ENCODE data around the gene KLHL33. TPM values are rescaled to one million over a fixed set of nuclear protein-coding genes. Genes with fewer than 3 reads are reported as not detected.

Gene KLHL33
- total RNA-seq, 5 donors from 2014 or later (not counting 1 experiment from before 2014, with no cell fraction given) = 0.07 to 0.65 (median 0.22) TPM

DNA sequence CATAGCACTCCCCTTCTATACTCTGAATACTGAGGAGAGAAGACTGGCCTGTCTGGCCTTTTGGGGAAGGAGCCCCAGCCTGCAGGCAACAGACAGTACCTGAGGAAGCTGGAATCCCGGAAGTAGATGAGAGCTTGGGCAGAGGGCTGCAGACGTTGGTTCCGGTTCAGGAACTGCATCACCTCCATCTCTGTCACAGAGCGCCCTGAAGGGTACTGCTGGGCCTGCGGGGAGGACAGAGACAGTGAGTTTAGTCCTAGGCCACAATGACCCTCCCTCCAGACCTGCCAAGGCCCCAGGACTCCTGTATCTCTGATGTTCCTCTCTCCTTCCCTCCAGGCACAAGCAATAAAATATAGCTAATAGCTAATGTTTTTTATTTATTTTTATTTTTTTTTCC is 51.1 kb downstream of the KLHL33 start:
- WGBS (ENCODE audit: insufficient coverage) = 92% methylated on average over 5 of the region's 5 CpGs
- H3K36me3 ChIP-seq (ENCODE audit: control insufficient read depth in 2 of 2, extremely low read depth in 1 of 2, insufficient read depth in 1 of 2, low read length in 1 of 2) = peaks cover 29 to 97% of the 10 kb centered on the region in 2 donors
- no peaks in the 10 kb centered on the region for H3K27me3 Mint-ChIP-seq
- no peak overlapping the region for H3K4me3 ChIP-seq (ENCODE audit: control insufficient read depth in 1 of 2, extremely low read depth in 1 of 2, low read length in 1 of 2)
- H3K4me1 ChIP-seq (ENCODE audit: control insufficient read depth in 1 of 2, extremely low read depth in 1 of 2, insufficient read depth in 2 of 2, low read length in 2 of 2) = no peaks in the 10 kb centered on the region
- CTCF ChIA-PET = interaction anchor here (0.6 to 0.9 kb wide), 2 partner anchors 16 to 427 kb away, joined by 4 read pairs; no protein-coding TSS in a partner anchor
- POLR2A ChIA-PET = no interaction called here
- no peak for ATAC-seq (replicated peaks in 1 of 4)
- peaks cover 80% of the 10 kb centered on the region for H3K36me3 Mint-ChIP-seq
- H3K27ac Mint-ChIP-seq = no peak overlapping the region
- H3K4me3 Mint-ChIP-seq = no peak overlapping the region
- no peaks in the 10 kb centered on the region for H3K27me3 ChIP-seq (replicated peaks in 1 of 2; ENCODE audit: control insufficient read depth in 2 of 2, extremely low read depth in 1 of 2, insufficient read depth in 2 of 2, low read length in 1 of 2)
- no peaks in the 10 kb centered on the region for H3K4me1 Mint-ChIP-seq
- H3K27ac ChIP-seq (ENCODE audit: low read length) = no peak overlapping the region
- DNase-seq = no peak
- H3K9me3 Mint-ChIP-seq = no peaks in the 10 kb centered on the region
- H3K9me3 ChIP-seq = no peaks in the 10 kb centered on the region

DNA sequence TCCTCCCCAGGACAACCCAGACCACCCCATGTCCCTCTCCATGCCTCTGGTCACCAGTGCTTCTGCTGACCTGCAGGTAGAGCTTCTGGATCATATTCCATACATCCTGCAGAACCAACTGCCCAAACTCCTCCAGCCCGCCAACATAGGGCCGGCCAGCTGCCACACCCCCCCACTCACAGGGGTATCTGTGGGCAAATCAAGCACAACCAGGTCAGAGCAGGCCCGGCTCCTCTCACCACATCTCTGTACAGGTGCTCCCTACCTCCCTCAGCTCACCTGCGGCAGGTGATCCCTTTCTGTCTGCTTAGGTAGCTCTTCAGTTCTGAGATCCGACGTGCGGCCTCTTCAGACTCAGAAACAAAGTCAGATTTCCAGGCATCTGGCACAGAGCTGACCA is 51.6 kb downstream of the KLHL33 start:
- ChIA-PET POLR2A (no interaction called here), CTCF (interaction anchor here (0.6 to 0.9 kb wide), 2 partner anchors 15 to 427 kb away, joined by 4 read pairs; no protein-coding TSS in a partner anchor)
- H3K27ac Mint-ChIP-seq = no peak overlapping the region
- H3K9me3 ChIP-seq = no peaks in the 10 kb centered on the region
- no peaks in the 10 kb centered on the region for H3K27me3 ChIP-seq (replicated peaks in 1 of 2; ENCODE audit: control insufficient read depth in 2 of 2, extremely low read depth in 1 of 2, insufficient read depth in 2 of 2, low read length in 1 of 2)
- whole genome bisulfite sequencing (ENCODE audit: insufficient coverage) = 81% methylated on average over 6 of the region's 7 CpGs
- H3K27ac ChIP-seq (ENCODE audit: low read length) = no peak overlapping the region
- DNase-seq = no peak
- no peak for ATAC-seq (replicated peaks in 1 of 4)
- no peaks in the 10 kb centered on the region for H3K4me1 Mint-ChIP-seq
- peaks cover 32 to 97% of the 10 kb centered on the region in 2 donors for H3K36me3 ChIP-seq (ENCODE audit: control insufficient read depth in 2 of 2, extremely low read depth in 1 of 2, insufficient read depth in 1 of 2, low read length in 1 of 2)
- no peaks in the 10 kb centered on the region for H3K9me3 Mint-ChIP-seq
- H3K36me3 Mint-ChIP-seq = peaks cover 80% of the 10 kb centered on the region
- no peak overlapping the region for H3K4me3 ChIP-seq (ENCODE audit: control insufficient read depth in 1 of 2, extremely low read depth in 1 of 2, low read length in 1 of 2)
- H3K4me1 ChIP-seq (ENCODE audit: control insufficient read depth in 1 of 2, extremely low read depth in 1 of 2, insufficient read depth in 2 of 2, low read length in 2 of 2) = no peaks in the 10 kb centered on the region
- no peaks in the 10 kb centered on the region for H3K27me3 Mint-ChIP-seq
- no peak overlapping the region for H3K4me3 Mint-ChIP-seq

DNA sequence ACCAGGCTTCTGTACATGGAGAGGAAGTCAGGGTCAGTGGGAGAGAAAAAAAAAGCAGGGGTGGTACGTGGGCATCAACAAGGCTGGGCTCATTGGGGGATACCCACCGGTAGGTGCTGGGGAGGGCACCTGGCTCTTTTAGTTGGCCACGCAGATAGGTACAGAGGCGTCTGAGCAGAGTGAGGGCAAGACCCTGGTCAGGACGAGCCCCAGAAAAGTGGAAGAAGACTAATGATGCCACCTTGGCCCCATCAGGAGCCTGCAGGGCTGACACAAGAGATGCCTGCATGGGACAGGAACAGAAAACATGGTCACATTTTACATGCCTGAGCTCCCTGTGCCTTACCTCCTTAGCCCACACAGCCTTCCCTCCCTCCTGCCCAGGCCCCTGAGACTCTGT is 52.3 kb downstream of the KLHL33 start:
- no peak overlapping the region for H3K4me3 Mint-ChIP-seq
- H3K27ac Mint-ChIP-seq = no peak overlapping the region
- ChIA-PET POLR2A (no interaction called here), CTCF (no interaction called here)
- H3K4me3 ChIP-seq (ENCODE audit: control insufficient read depth in 1 of 2, extremely low read depth in 1 of 2, low read length in 1 of 2) = no peak overlapping the region
- H3K4me1 ChIP-seq (ENCODE audit: control insufficient read depth in 1 of 2, extremely low read depth in 1 of 2, insufficient read depth in 2 of 2, low read length in 2 of 2) = no peaks in the 10 kb centered on the region
- H3K36me3 ChIP-seq (ENCODE audit: control insufficient read depth in 2 of 2, extremely low read depth in 1 of 2, insufficient read depth in 1 of 2, low read length in 1 of 2) = peaks cover 36 to 99% of the 10 kb centered on the region in 2 donors
- no peaks in the 10 kb centered on the region for H3K9me3 ChIP-seq
- DNase-seq (no peak), ATAC-seq (replicated peaks in 1 of 4) (no peak)
- 94% methylated on average over 5 of the region's 5 CpGs for WGBS (ENCODE audit: insufficient coverage)
- H3K4me1 Mint-ChIP-seq = no peaks in the 10 kb centered on the region
- no peaks in the 10 kb centered on the region for H3K9me3 Mint-ChIP-seq
- H3K27me3 ChIP-seq (replicated peaks in 1 of 2; ENCODE audit: control insufficient read depth in 2 of 2, extremely low read depth in 1 of 2, insufficient read depth in 2 of 2, low read length in 1 of 2) = no peaks in the 10 kb centered on the region
- H3K27ac ChIP-seq (ENCODE audit: low read length) = no peak overlapping the region
- H3K27me3 Mint-ChIP-seq = no peaks in the 10 kb centered on the region
- H3K36me3 Mint-ChIP-seq = peaks cover 80% of the 10 kb centered on the region

DNA sequence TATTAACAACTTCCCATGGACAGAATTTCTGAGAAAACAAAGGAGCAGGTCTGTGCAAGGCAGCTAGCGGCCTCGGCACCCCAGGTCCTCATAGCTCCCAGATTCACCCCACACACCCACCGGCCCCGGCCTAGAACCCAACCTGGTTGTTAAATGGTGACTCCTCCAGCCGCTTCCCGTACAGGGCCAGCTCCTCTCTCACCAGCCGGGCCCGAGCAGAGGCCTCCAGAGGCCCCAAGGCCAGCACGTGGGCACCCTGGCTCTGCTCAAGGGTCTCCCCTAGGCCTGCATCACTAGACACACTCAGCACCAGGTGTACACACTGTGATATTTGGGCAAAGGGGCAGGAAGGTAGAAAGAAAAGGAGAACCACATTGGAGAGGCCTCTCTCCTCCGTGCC is 52.9 kb downstream of the KLHL33 start:
- ChIA-PET POLR2A (no interaction called here), CTCF (interaction anchor here in 1 of 2 donors (0.5 kb wide), 1 partner anchor 11 kb away, joined by 3 read pairs; no protein-coding TSS in a partner anchor)
- DNase-seq (no peak), ATAC-seq (replicated peaks in 1 of 4) (no peak)
- no peaks in the 10 kb centered on the region for H3K9me3 Mint-ChIP-seq
- Histone ChIP-seq H3K4me1 (ENCODE audit: control insufficient read depth in 1 of 2, extremely low read depth in 1 of 2, insufficient read depth in 2 of 2, low read length in 2 of 2) (no peaks in the 10 kb centered on the region), H3K9me3 (no peaks in the 10 kb centered on the region), H3K27me3 (replicated peaks in 1 of 2; ENCODE audit: control insufficient read depth in 2 of 2, extremely low read depth in 1 of 2, insufficient read depth in 2 of 2, low read length in 1 of 2) (no peaks in the 10 kb centered on the region), H3K36me3 (ENCODE audit: control insufficient read depth in 2 of 2, extremely low read depth in 1 of 2, insufficient read depth in 1 of 2, low read length in 1 of 2) (peaks cover 40 to 99% of the 10 kb centered on the region in 2 donors), H3K4me3 (ENCODE audit: control insufficient read depth in 1 of 2, extremely low read depth in 1 of 2, low read length in 1 of 2) (no peak overlapping the region), H3K27ac (ENCODE audit: low read length) (no peak overlapping the region)
- no peak overlapping the region for H3K4me3 Mint-ChIP-seq
- WGBS (ENCODE audit: insufficient coverage) = 98% methylated on average over 8 of the region's 10 CpGs
- peaks cover 76% of the 10 kb centered on the region for H3K36me3 Mint-ChIP-seq
- no peaks in the 10 kb centered on the region for H3K27me3 Mint-ChIP-seq
- no peaks in the 10 kb centered on the region for H3K4me1 Mint-ChIP-seq
- no peak overlapping the region for H3K27ac Mint-ChIP-seq

DNA sequence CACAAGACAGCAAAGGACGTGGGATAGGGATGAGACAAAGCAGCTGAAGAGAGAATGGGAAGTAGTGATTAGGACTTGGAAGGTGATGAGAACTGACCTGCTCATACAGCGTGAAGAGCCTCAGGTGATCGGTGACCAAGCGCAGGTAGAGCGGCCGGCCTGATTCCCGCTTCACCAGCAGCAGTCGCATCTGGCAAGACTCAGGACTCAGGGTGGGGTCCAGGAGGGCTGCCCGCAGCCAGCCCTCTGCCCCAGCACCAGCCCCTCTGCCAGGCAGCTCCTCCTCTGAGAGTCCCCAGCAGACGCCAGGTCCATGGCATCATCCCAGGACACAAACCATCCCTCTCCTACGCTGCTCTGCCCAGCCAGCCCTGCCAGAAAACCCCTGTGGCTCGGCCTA is 53.4 kb downstream of the KLHL33 start:
- Histone ChIP-seq H3K27me3 (replicated peaks in 1 of 2; ENCODE audit: control insufficient read depth in 2 of 2, extremely low read depth in 1 of 2, insufficient read depth in 2 of 2, low read length in 1 of 2) (no peaks in the 10 kb centered on the region), H3K36me3 (ENCODE audit: control insufficient read depth in 2 of 2, extremely low read depth in 1 of 2, insufficient read depth in 1 of 2, low read length in 1 of 2) (peaks cover 40 to 99% of the 10 kb centered on the region in 2 donors), H3K9me3 (no peaks in the 10 kb centered on the region), H3K4me3 (ENCODE audit: control insufficient read depth in 1 of 2, extremely low read depth in 1 of 2, low read length in 1 of 2) (no peak overlapping the region), H3K27ac (ENCODE audit: low read length) (no peak overlapping the region), H3K4me1 (ENCODE audit: control insufficient read depth in 1 of 2, extremely low read depth in 1 of 2, insufficient read depth in 2 of 2, low read length in 2 of 2) (no peaks in the 10 kb centered on the region)
- H3K36me3 Mint-ChIP-seq = peaks cover 76% of the 10 kb centered on the region
- CTCF ChIA-PET = no interaction called here
- no peaks in the 10 kb centered on the region for H3K4me1 Mint-ChIP-seq
- POLR2A ChIA-PET = no interaction called here
- ATAC-seq (replicated peaks in 1 of 4) (no peak), DNase-seq (no peak)
- 94% methylated on average over 11 of the region's 12 CpGs for WGBS (ENCODE audit: insufficient coverage)
- H3K9me3 Mint-ChIP-seq = no peaks in the 10 kb centered on the region
- no peak overlapping the region for H3K4me3 Mint-ChIP-seq
- no peaks in the 10 kb centered on the region for H3K27me3 Mint-ChIP-seq
- H3K27ac Mint-ChIP-seq = peak overlapping the region in 1 of 2 donors; percentile 57

DNA sequence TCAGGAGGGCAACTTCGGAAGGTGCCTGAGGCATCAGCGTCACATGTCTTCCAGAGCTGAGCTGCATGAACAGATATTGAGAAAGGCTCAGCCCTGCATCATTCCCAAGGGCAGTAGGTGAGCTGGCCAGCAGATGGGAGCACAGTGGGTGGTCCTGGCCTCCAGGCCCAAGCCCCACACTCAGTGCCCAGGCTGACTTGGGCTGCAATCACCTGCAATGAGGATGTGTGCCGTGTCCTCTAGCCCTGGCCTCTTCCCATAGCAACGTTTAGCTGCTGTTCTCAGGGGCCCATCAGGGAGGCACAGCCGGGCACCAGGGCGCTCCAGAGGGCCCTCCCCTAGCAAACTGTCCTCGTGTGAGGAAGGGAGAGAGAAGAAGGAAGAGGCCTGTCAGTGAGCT is 54.6 kb downstream of the KLHL33 start:
- Mint-ChIP-seq H3K4me3 (no peak overlapping the region), H3K4me1 (no peaks in the 10 kb centered on the region), H3K27ac (no peak overlapping the region), H3K27me3 (no peaks in the 10 kb centered on the region), H3K36me3 (peaks cover 79% of the 10 kb centered on the region), H3K9me3 (no peaks in the 10 kb centered on the region)
- no peak overlapping the region for H3K4me3 ChIP-seq (ENCODE audit: control insufficient read depth in 1 of 2, extremely low read depth in 1 of 2, low read length in 1 of 2)
- H3K9me3 ChIP-seq = no peaks in the 10 kb centered on the region
- H3K36me3 ChIP-seq (ENCODE audit: control insufficient read depth in 2 of 2, extremely low read depth in 1 of 2, insufficient read depth in 1 of 2, low read length in 1 of 2) = peaks cover 43 to 99% of the 10 kb centered on the region in 2 donors
- DNase-seq (no peak), ATAC-seq (replicated peaks in 1 of 4) (no peak)
- no peaks in the 10 kb centered on the region for H3K4me1 ChIP-seq (ENCODE audit: control insufficient read depth in 1 of 2, extremely low read depth in 1 of 2, insufficient read depth in 2 of 2, low read length in 2 of 2)
- 99% methylated on average over 5 of the region's 7 CpGs for WGBS (ENCODE audit: insufficient coverage)
- H3K27ac ChIP-seq (ENCODE audit: low read length) = no peak overlapping the region
- CTCF ChIA-PET = no interaction called here
- POLR2A ChIA-PET = no interaction called here
- H3K27me3 ChIP-seq (replicated peaks in 1 of 2; ENCODE audit: control insufficient read depth in 2 of 2, extremely low read depth in 1 of 2, insufficient read depth in 2 of 2, low read length in 1 of 2) = no peaks in the 10 kb centered on the region

DNA sequence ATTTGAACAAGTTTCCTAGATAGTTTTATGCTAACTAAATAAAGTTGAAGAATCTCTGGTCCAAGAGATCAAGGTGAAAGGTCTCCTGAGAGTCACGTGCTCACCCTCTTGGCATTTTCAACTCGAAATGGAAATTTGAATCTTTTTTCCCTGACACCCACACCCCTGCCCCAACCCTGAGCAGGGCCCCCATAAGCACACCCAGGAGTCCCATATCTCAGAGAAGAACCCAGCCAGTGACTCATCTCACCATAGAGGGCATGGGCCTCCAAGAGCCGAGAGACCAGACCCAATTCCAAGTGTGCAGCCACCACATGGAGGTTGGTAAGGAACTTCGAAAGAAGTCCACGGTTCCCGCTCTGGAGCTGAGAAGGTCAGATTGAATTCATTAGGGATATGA is 55.3 kb downstream of the KLHL33 start:
- H3K27ac Mint-ChIP-seq = peak overlapping the region in 1 of 2 donors; percentile 8
- Histone ChIP-seq H3K4me1 (ENCODE audit: control insufficient read depth in 1 of 2, extremely low read depth in 1 of 2, insufficient read depth in 2 of 2, low read length in 2 of 2) (no peaks in the 10 kb centered on the region), H3K27me3 (replicated peaks in 1 of 2; ENCODE audit: control insufficient read depth in 2 of 2, extremely low read depth in 1 of 2, insufficient read depth in 2 of 2, low read length in 1 of 2) (no peaks in the 10 kb centered on the region), H3K4me3 (ENCODE audit: control insufficient read depth in 1 of 2, extremely low read depth in 1 of 2, low read length in 1 of 2) (no peak overlapping the region), H3K27ac (ENCODE audit: low read length) (no peak overlapping the region), H3K36me3 (ENCODE audit: control insufficient read depth in 2 of 2, extremely low read depth in 1 of 2, insufficient read depth in 1 of 2, low read length in 1 of 2) (peaks cover 43 to 99% of the 10 kb centered on the region in 2 donors), H3K9me3 (no peaks in the 10 kb centered on the region)
- ATAC-seq (replicated peaks in 1 of 4) = no peak
- no peaks in the 10 kb centered on the region for H3K27me3 Mint-ChIP-seq
- peaks cover 77% of the 10 kb centered on the region for H3K36me3 Mint-ChIP-seq
- POLR2A ChIA-PET = no interaction called here
- CTCF ChIA-PET = no interaction called here
- no peaks in the 10 kb centered on the region for H3K9me3 Mint-ChIP-seq
- WGBS (ENCODE audit: insufficient coverage) = 82% methylated on average over 5 of the region's 6 CpGs
- H3K4me1 Mint-ChIP-seq = no peaks in the 10 kb centered on the region
- DNase-seq = no peak
- no peak overlapping the region for H3K4me3 Mint-ChIP-seq

Measured in T-cell (primary cell).